Fibroblast of mammary gland (primary cell): ENCODE measurements around the gene SURF4.

ENCODE experiments used
- DNase-seq: peaks from one replicate; pipeline ENCODE4 v3.0.0-alpha.2; 2010; ENCODE audit warnings: low read depth
- H3K4me3 ChIP-seq: 2 replicates; pipeline ENCODE4 v1.5.1; 2011; ENCODE audit warnings: low read depth, mild to moderate bottlenecking, low read length, moderate library complexity; ENCODE audit not compliant: control insufficient read depth
- CTCF ChIP-seq: conservative IDR thresholded peaks from 2 replicates; pipeline ENCODE4 v1.5.1; 2011; ENCODE audit warnings: low read depth, low read length, inconsistent platforms; ENCODE audit not compliant: control insufficient read depth, insufficient read depth

Gene SURF4

GRCh38 chr9:133348718-133349573 is 26.9 kb downstream of the SURF4 start:
- no peak for TF ChIP-seq CTCF
- no peak for DNase-seq
- peak overlapping the region; percentile 99 for H3K4me3 ChIP-seq

- TF ChIP-seq CTCF: no peak
- H3K4me3 ChIP-seq: peak within 1 kb of the TSS; percentile 99
- peak; percentile 96 for DNase-seq
Observed at GRCh38 chr9:133347985-133348717, 27.7 kb downstream of the SURF4 start, which contains the start of the genes MED22 and RPL7A. Gene MED22, minus strand, starts transcription at chr9:133348131. Its CDS starts 1,469 bp downstream, at chr9:133346662. Gene RPL7A, plus strand, starts transcription at chr9:133348218. Its CDS starts 26 bp downstream, at chr9:133348244.

- no peak for DNase-seq
- no peak for TF ChIP-seq CTCF
Observed at GRCh38 chr9:133347515-133347984, 28.3 kb downstream of the SURF4 start.

GRCh38 chr9:133346021-133346785 is 29.7 kb downstream of the SURF4 start:
- peak overlapping the region; percentile 99 for H3K4me3 ChIP-seq
- DNase-seq: no peak
- no peak for TF ChIP-seq CTCF

More at GRCh38 chr9:133347515-133347984, 28.3 kb downstream of the SURF4 start:
- peak overlapping the region; percentile 99 for H3K4me3 ChIP-seq

- no peak for DNase-seq
- TF ChIP-seq CTCF: no peak
- H3K4me3 ChIP-seq: no peak overlapping the region
Observed at GRCh38 chr9:133345596-133345995, 30.3 kb downstream of the SURF4 start.

- DNase-seq: no peak
- H3K4me3 ChIP-seq: no peak overlapping the region
- no peak for TF ChIP-seq CTCF
Observed at GRCh38 chr9:133344979-133345378, 30.9 kb downstream of the SURF4 start.
